CD4-positive, alpha-beta T cell treated with Interleukin-17A for 1 hour (primary cell): ENCODE measurements around the gene CGNL1.

Source experiments
- DNase-seq: peaks from one replicate; pipeline ENCODE4 v3.0.0-alpha.2; 2020

The CGNL1 gene

GRCh38 chr15:57460208-57460816, 84.0 kb downstream of the CGNL1 start:
- DNase-seq = no peak

DNA sequence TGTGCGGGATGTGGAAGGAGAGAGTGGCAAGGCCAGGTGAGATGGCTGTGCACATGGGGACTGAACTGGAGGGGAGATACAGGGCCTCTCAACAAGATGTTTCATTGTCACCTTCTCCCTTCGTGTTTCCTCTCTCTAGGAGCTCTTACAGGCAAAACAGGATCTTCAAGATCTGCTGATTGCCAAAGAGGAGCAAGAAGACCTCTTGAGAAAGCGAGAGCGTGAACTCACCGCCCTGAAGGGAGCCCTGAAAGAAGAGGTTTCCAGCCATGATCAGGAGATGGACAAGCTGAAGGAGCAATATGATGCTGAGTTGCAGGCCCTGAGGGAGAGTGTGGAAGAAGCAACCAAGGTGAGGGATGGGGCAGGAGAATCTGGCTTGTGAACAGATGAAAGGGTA, 85.2 kb downstream of the CGNL1 start:
- DNase-seq = no peak

GRCh38 chr15:57462381-57462780, 86.1 kb downstream of the CGNL1 start:
- no peak for DNase-seq

- no peak for DNase-seq
These were observed 87.1 kb downstream of the CGNL1 start for GRCh38 chr15:57463360-57463759.

GRCh38 chr15:57464480-57464879, 88.2 kb downstream of the CGNL1 start:
- DNase-seq = no peak

DNA sequence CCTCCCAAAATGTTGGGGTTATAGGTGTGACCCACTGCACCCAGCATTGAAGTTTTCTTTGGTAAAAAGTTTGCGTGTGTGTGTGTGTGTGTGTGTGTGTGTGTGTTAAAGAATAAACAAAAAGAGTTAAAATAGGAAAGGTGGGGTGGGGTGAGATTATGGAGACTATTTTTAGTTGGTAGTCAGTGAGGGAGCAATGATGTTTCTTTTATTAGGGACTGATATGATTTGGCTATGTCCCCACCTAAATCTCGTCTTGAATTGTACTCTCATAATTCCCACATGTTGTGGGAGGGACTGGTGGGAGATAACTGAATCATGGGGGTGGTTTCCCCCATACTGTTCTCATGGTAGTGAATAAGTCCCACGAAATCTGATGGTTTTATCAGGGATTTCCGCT, 92.2 kb downstream of the CGNL1 start:
- DNase-seq = no peak

DNA sequence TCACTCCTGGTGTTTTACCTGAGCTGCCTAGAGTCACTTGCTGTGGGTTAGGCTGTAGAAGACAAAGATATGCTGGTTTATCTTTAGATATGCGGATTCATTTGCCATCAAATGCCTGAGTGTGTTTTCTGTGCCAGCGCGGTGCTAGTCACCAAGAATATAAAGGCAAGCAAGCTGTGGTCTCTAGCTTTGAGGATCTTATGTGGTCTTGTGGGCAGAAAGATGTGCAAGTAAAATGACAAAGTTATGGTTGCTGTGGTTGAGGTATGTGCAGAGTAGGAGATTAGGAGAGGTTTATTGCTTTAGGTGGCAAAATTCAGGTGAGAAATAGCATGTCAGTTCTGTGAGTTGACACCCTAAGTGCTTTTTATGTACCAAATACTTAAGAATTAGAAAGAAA, 94.2 kb downstream of the CGNL1 start:
- DNase-seq = no peak

DNA sequence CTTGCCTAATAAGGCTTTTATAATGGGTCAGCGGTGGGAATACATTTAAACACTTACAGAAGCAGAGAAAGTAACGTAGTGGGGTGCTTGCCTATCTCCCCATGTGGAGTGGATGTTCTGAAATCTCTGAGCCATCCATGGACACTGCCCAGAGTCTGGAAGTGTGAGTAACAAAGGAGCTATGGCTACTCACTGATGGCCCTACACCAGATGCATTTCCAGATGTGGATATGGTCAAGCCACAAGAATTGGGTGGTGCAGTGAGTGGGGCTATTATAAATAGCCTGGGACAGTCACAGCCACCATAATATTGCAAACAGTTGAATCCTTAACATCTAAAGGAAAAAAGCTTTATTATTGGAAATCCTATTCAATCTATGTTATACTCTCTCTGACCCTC, 96.6 kb downstream of the CGNL1 start:
- no peak for DNase-seq

DNA sequence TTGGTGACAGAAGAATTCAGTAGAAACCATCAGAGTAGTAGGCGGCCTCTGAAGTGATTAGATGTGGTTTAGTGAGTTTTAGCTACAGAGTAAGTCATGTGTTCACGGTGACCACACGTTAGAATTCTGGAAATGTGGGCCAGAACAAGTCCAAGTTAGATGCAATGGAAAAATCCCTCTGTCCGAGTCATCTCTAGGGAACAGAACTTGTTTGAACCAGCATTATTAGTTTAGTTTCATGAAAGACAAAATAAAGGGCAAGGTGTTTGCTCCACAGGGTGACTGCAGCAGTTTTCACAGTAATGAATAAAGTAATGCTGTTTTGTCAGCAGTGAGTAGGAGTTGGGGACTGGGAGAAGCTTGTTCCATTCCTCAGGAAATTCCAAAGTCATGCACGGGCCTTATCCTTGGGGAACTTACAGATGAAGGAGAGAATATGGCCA, 100.2 kb downstream of the CGNL1 start:
- no peak for DNase-seq

DNA sequence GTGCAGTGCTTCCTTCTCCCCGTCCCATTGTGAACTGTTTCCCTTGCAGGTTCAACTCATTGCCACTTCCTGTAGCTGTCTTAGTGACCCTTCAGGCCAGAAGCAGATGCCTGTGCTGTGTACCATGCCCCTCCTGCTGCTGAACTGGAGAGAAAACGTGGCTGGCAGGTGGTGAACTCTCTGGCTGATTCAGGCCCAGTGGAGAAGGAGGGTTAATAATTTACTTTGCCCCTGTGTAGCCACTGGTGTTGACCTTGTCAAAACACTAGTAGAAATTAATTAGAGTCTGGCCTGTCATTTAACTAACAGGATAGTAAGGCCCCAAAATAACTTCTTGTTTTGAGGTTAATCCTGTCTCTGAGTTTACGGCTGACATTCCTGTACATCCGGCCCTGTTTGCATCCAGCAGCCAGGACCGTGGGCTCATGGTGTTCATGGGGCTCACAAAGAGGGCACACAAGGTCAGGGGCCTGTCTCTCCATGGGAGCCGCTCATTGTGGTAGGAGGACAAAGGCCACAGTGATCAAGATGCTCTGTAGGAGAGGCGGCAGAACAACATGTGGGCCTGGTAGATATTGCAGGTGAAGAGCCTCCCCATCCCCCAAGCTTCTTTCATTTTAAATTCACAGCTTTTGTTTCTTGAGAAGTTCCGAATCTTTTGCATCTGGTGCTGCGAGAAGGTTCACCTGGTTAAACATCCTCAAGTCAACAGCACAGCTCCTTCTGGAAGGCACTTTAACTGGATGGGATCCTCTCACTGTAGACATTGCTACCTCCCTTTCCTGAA, 101.6 kb downstream of the CGNL1 start:
- DNase-seq = no peak

DNA sequence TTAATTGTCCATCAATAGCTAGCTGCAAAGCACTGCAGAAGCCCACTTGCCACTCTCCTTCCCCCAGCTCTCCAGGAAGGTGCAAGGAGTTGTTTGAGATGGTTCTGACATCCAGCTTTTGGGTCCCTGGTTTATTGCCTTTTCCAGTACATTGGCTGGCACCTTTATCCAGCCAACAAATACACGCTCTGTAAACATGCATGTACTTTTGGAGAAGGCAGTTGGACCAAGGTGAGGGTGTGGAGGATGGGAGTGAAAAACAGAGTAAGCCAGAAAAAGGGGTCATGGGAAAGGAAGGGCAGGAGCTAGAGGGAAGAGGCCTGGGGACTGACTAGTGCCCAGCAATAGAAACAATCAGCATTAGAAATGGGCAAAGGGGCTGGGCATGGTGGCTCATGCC, 102.7 kb downstream of the CGNL1 start:
- DNase-seq = no peak

- DNase-seq = no peak
These were observed 104.9 kb downstream of the CGNL1 start for GRCh38 chr15:57481038-57481705.

DNA sequence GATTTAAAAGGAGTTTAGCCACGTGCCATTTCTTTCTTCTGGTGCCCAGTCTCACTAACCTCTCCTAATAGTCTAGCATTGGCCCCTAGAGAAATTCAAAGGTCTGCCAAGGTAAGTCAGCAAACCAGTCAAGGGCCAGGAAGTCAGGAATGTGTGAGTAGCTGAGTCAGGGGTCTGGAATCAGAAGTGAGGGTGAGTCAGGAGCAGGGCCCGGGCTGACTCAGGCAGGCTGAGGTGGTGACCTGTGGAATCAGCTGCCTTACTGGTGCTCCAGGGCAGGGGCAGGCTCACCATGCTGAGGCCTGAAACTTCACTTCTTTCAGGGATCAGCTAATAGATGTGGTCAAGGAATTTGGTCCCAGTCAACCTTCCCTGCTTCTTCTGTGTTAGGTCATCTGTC, 109.6 kb downstream of the CGNL1 start:
- DNase-seq = no peak

DNA sequence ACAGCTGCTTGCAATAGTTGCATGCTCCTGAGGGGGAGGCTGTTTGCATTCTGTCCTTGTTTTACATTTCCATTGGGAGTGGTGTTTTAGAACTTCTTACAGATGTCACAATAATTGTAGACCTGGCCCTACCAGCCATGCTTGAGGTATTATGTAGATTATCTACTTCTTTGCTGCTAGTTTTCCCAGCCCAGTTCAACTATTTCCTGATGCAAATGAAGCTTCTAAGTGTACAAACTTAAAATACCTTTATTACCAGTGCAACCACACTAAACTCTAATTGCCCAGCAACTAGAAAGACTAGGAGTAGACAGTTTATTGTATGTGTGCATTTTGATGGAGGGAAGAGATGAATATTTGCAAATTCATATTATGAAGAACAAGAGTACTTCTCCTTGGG, 110.5 kb downstream of the CGNL1 start:
- DNase-seq = no peak

DNA sequence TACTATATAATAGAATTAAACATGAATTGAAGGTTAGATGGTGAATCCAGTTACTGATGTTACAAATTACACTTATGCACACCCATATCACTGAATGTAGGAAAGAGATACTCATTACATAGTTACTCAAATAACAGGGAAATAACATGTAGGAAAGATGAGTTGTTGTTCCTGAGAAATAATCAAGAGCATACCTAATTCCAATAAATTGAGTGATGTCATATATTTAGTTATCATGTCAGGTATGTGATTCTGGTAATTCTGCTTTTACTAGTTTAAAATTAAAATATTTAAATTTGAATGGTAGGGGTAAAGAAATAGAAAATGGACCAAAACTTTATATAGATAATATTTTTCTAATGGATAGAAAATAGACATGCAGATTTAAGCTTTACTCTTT, 112.8 kb downstream of the CGNL1 start:
- DNase-seq = no peak

GRCh38 chr15:57493351-57493750, 117.0 kb downstream of the CGNL1 start:
- DNase-seq = no peak

DNA sequence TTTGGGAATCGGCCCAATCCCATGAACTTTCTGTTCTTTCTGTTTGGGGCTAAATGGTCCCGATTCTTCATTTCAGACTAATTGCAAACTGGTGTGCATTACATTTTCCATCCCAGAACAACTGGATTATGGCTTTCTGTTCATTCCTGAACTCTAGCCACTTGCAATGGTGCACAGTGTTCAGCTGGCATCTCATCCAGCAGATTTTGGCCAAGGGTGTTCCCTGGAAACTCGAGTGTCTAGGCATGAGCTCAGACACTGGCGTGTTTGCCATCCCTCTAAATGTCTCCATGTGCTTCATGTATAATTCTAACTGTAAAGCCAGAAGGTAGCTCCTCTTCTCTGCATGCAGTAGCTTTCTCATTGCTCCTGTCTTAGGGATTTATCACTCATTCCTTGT, 118.3 kb downstream of the CGNL1 start:
- DNase-seq = no peak

DNA sequence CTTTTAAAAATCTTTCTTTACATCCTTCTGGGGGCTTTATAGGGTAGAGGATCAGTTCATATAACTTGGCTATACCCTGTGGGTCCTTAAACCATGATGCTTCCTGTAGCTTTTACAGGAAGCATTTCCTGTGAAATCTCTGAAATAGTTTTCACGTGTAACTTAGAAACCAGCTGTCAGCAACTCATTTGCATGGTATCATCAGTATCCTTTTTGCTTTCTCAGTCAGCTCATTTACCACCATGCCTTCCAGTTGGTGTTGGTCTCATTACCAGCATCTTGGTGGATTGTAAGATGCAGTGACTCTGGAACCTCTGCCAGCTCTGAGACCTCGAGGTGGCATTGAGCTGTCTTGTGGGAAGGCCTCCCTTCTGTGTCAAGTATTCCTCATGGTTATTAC, 118.7 kb downstream of the CGNL1 start:
- DNase-seq = no peak

DNA sequence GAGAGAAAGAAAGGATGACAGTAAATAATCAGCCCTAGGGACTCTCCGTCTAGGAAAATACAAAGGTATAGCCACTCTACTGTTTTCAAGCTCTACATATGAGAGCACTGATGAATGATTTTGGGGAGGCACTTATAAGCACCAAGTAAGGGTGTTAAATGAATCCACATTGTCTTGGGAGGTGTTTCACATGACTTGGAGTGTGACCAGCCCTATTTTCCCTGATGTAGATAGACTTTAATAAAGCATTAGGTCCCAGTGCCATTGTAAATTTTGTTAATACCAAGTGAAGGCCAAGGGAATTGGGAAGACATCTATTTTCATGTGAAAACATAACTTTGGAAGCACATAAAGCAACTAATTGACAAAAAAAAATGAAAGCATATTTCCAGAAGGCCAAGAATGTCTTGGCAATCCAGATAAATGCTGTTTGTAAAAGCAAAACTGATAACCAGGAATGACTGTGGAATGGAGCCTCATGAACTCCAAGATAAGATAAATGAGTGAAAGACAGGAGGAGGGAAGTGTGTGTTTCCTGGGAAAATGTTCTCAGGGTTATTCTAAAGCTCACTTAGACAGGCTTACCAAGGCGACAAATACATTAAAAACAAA, 119.4 kb downstream of the CGNL1 start:
- no peak for DNase-seq

DNA sequence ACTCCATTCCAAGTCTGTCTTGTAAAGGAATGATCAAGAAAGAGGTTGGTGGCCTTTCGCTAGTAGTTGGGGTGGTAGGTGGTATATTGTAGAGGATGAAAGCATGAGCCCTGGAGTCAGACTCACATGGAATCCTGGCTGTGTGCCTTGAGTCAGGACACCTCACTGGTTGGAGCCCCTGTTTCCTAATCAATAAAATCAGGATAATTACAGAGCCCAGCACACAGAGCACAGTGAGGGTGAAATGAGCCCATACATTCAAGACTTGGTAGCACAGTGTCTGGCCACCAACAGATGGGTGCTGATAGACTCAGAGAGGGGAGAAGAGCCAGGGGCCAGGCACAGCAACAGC, 120.3 kb downstream of the CGNL1 start:
- DNase-seq = no peak

GRCh38 chr15:57496946-57497869, 120.9 kb downstream of the CGNL1 start:
- no peak for DNase-seq

GRCh38 chr15:57500256-57500655, 124.0 kb downstream of the CGNL1 start:
- DNase-seq = no peak
